GM23338 (cell line): ENCODE results near the gene C19orf81. TPM values are rescaled to one million over a fixed set of nuclear protein-coding genes. Genes with fewer than 3 reads are reported as not detected.

Experiments used
- ATAC-seq: fragments of 200-7000 bp; cut with Tn5 transposase; 3 replicates; pipeline ENCODE4 v1.9.1; 2020
- DNase-seq: peaks from one replicate; pipeline ENCODE4 v3.0.0-alpha.2; 2015; ENCODE audit warnings: low spot score
- H2AFZ ChIP-seq: fragments of 200-600 bp; sonication (generic); 2 replicates; pipeline ENCODE4 v1.8.0; 2016; ENCODE audit warnings: antibody characterized with exemption, mild to moderate bottlenecking, moderate library complexity
- H3F3A ChIP-seq: fragments of 200-600 bp; sonication (generic); replicated peaks from 2 replicates; pipeline ENCODE4 v1.8.0; 2017; ENCODE audit warnings: antibody characterized with exemption, mixed run types, low read depth
- H3K27ac ChIP-seq: fragments of 200-600 bp; sonication (generic); 2 replicates; pipeline ENCODE4 v1.6.1; 2016; ENCODE audit warnings: low read depth
- H3K27me3 ChIP-seq: fragments of 200-600 bp; sonication (generic); 2 replicates; pipeline ENCODE4 v1.8.0; 2016; ENCODE audit warnings: mild to moderate bottlenecking, mixed run types, moderate library complexity; ENCODE audit not compliant: insufficient read depth
- H3K36me3 ChIP-seq: fragments of 200-600 bp; sonication (generic); 2 replicates; pipeline ENCODE4 v1.8.0; 2016; ENCODE audit warnings: mild to moderate bottlenecking; ENCODE audit not compliant: insufficient read depth
- H3K4me1 ChIP-seq: fragments of 200-600 bp; sonication (generic); 2 replicates; pipeline ENCODE4 v1.8.0; 2016; ENCODE audit warnings: mild to moderate bottlenecking, moderate library complexity; ENCODE audit not compliant: insufficient read depth
- H3K4me2 ChIP-seq: fragments of 200-600 bp; sonication (generic); 2 replicates; pipeline ENCODE4 v1.7.1; 2017; ENCODE audit warnings: mixed run types
- H3K4me3 ChIP-seq: fragments of 200-600 bp; sonication (generic); 2 replicates; pipeline ENCODE4 v1.6.1; 2016; ENCODE audit warnings: mixed run types
- H3K79me2 ChIP-seq: fragments of 200-600 bp; sonication (generic); replicated peaks from 2 replicates; pipeline ENCODE4 v1.8.0; 2017; ENCODE audit warnings: mild to moderate bottlenecking; ENCODE audit not compliant: insufficient read depth
- H3K9me2 ChIP-seq: fragments of 200-600 bp; sonication (generic); 2 replicates; pipeline ENCODE4 v1.8.0; 2017; ENCODE audit not compliant: insufficient read depth
- H4K20me1 ChIP-seq: fragments of 200-600 bp; sonication (generic); replicated peaks from 2 replicates; pipeline ENCODE4 v1.8.0; 2017; ENCODE audit warnings: mild to moderate bottlenecking; ENCODE audit not compliant: insufficient read depth
- H3K27ac Mint-ChIP-seq: 2 replicates; pipeline ENCODE4 v1.8.0; 2020; ENCODE audit warnings: inconsistent platforms, mild to moderate bottlenecking, moderate library complexity, mixed read lengths
- H3K27me3 Mint-ChIP-seq: 3 replicates; pipeline ENCODE4 v1.8.0; 2022; ENCODE audit warnings: low read depth, mild to moderate bottlenecking, moderate library complexity, mixed read lengths, inconsistent platforms; ENCODE audit not compliant: insufficient read depth, poor library complexity
- H3K36me3 Mint-ChIP-seq: 3 replicates; pipeline ENCODE4 v1.8.0; 2021; ENCODE audit warnings: low read depth, mild to moderate bottlenecking, inconsistent platforms, moderate library complexity, mixed read lengths
- H3K4me1 Mint-ChIP-seq: 3 replicates; pipeline ENCODE4 v1.8.0; 2020; ENCODE audit warnings: mild to moderate bottlenecking, inconsistent platforms, mixed read lengths
- H3K4me3 Mint-ChIP-seq: 3 replicates; pipeline ENCODE4 v1.8.0; 2021; ENCODE audit warnings: moderate library complexity, mild to moderate bottlenecking, inconsistent platforms, mixed read lengths
- H3K9me3 Mint-ChIP-seq: 3 replicates; pipeline ENCODE4 v1.8.0; 2020; ENCODE audit warnings: moderate library complexity, mild to moderate bottlenecking, inconsistent platforms, mixed read lengths
- CREB1 ChIP-seq: fragments of 250-450 bp; sonication (Bioruptor Pico); IDR thresholded peaks from 2 replicates; pipeline ENCODE4 v1.5.0; 2020; ENCODE audit warnings: low read depth, mild to moderate bottlenecking, moderate library complexity
- EZH2 ChIP-seq: fragments of 200-600 bp; sonication (generic); IDR thresholded peaks from one replicate; pipeline ENCODE4 v1.8.0; 2017; ENCODE audit warnings: antibody characterized with exemption, mild to moderate bottlenecking, low read depth; ENCODE audit not compliant: unreplicated experiment
- EZH2phosphoT487 ChIP-seq: fragments of 200-600 bp; sonication (generic); IDR thresholded peaks from one replicate; pipeline ENCODE4 v1.8.1; 2018; ENCODE audit warnings: antibody characterized with exemption; ENCODE audit not compliant: unreplicated experiment
- JUNB ChIP-seq: IDR thresholded peaks from one replicate; pipeline ENCODE4 v1.6.1; 2016; ENCODE audit warnings: antibody characterized with exemption; ENCODE audit not compliant: unreplicated experiment
- NANOG ChIP-seq: IDR thresholded peaks from 2 replicates; pipeline ENCODE4 v1.6.1; 2016; ENCODE audit warnings: antibody characterized with exemption, borderline replicate concordance
- POLR2AphosphoS5 ChIP-seq: IDR thresholded peaks from 2 replicates; pipeline ENCODE4 v1.6.1; 2016; ENCODE audit warnings: antibody characterized with exemption, low read depth
- STAT1 ChIP-seq: IDR thresholded peaks from one replicate; pipeline ENCODE4 v1.6.1; 2016; ENCODE audit warnings: antibody characterized with exemption; ENCODE audit not compliant: unreplicated experiment
- ZNF331 ChIP-seq: fragments of 250-450 bp; sonication (Bioruptor Pico); IDR thresholded peaks from 2 replicates; pipeline ENCODE4 v1.5.0; 2020; ENCODE audit warnings: low read depth, mild to moderate bottlenecking, moderate library complexity
- ZNF462 ChIP-seq: fragments of 250-450 bp; sonication (Bioruptor Pico); IDR thresholded peaks from 2 replicates; pipeline ENCODE4 v1.5.0; 2020; ENCODE audit warnings: mild to moderate bottlenecking, moderate library complexity
- polyA plus RNA-seq: library from polyadenylated mRNA; unstranded; fragments of >200 nt; fragmentation: Nextera tagmentation; extraction: Ambion mirVana; gene quantifications from 2 replicates; pipeline ENCODE4 v1.2.1, GENCODE V29; 2016
- total RNA-seq: library from RNA; depleted of rRNA; stranded (reverse); fragments of >200 nt; shearing (Covaris generic); gene quantifications from 2 replicates; pipeline ENCODE4 v1.2.3, GENCODE V29; 2014
- TF ChIP-seq, protein P1 (sequence below): IDR thresholded peaks from 2 replicates; pipeline ENCODE4 v1.6.1; 2016; ENCODE audit warnings: antibody characterized with exemption
- TF ChIP-seq, protein P2 (sequence below), 2 experiments: fragments of 200-600 bp in 1 of 2; sonication (generic) in 1 of 2; conservative IDR thresholded peaks; 2 replicates each; pipeline versions ENCODE4 v1.5.1 to v1.6.1; 2016 to 2017; ENCODE audit warnings: antibody characterized with exemption in 2 of 2, low read depth in 2 of 2, mild to moderate bottlenecking in 2 of 2, moderate library complexity in 1 of 2

The C19orf81 gene
- total and polyA plus RNA-seq, 2 experiments from 2014 or later = 23.2 to 54.3 TPM

GRCh38 chr19:50626011-50626410 is 23.2 kb upstream of the C19orf81 start:
- H3K79me2 ChIP-seq = no peaks in the 10 kb centered on the region
- Mint-ChIP-seq H3K9me3 (peaks cover 85% of the 10 kb centered on the region), H3K4me3 (no peak overlapping the region), H3K36me3 (peaks cover 40% of the 10 kb centered on the region), H3K27ac (no peak overlapping the region), H3K4me1 (no peaks in the 10 kb centered on the region), H3K27me3 (peaks cover 15% of the 10 kb centered on the region)
- H3K27me3 ChIP-seq = no peaks in the 10 kb centered on the region
- H3K36me3 ChIP-seq = no peaks in the 10 kb centered on the region
- H3K4me1 ChIP-seq = no peaks in the 10 kb centered on the region
- H2AFZ ChIP-seq = no peak overlapping the region
- no peaks in the 10 kb centered on the region for H4K20me1 ChIP-seq
- H3K4me3 ChIP-seq = no peak overlapping the region
- no peak for ATAC-seq
- TF ChIP-seq NANOG (no peak), POLR2AphosphoS5 (no peak), EZH2 (no peak), STAT1 (no peak), ZNF462 (CRISPR knock-in tag) (no peak)
- TF ChIP-seq, protein P1, sequence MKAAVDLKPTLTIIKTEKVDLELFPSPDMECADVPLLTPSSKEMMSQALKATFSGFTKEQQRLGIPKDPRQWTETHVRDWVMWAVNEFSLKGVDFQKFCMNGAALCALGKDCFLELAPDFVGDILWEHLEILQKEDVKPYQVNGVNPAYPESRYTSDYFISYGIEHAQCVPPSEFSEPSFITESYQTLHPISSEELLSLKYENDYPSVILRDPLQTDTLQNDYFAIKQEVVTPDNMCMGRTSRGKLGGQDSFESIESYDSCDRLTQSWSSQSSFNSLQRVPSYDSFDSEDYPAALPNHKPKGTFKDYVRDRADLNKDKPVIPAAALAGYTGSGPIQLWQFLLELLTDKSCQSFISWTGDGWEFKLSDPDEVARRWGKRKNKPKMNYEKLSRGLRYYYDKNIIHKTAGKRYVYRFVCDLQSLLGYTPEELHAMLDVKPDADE = no peak
- no peak overlapping the region for H3K4me2 ChIP-seq
- H3K9me2 ChIP-seq = no peaks in the 10 kb centered on the region
- no peaks in the 10 kb centered on the region for H3F3A ChIP-seq
- DNase-seq = no peak
- H3K27ac ChIP-seq = no peak overlapping the region

GRCh38 chr19:50626795-50627194 is 22.4 kb upstream of the C19orf81 start:
- H3K9me3 Mint-ChIP-seq = peaks cover 86% of the 10 kb centered on the region
- H3K4me2 ChIP-seq = no peak overlapping the region
- no peaks in the 10 kb centered on the region for H3K9me2 ChIP-seq
- H3F3A ChIP-seq = no peaks in the 10 kb centered on the region
- H3K36me3 Mint-ChIP-seq = peaks cover 40% of the 10 kb centered on the region
- H4K20me1 ChIP-seq = no peaks in the 10 kb centered on the region
- no peaks in the 10 kb centered on the region for H3K4me1 Mint-ChIP-seq
- no peaks in the 10 kb centered on the region for H3K27me3 ChIP-seq
- H3K27ac Mint-ChIP-seq = no peak overlapping the region
- no peak overlapping the region for H3K4me3 Mint-ChIP-seq
- H2AFZ ChIP-seq = no peak overlapping the region
- no peak overlapping the region for H3K4me3 ChIP-seq
- peaks cover 19% of the 10 kb centered on the region for H3K27me3 Mint-ChIP-seq
- no peaks in the 10 kb centered on the region for H3K36me3 ChIP-seq
- H3K79me2 ChIP-seq = no peaks in the 10 kb centered on the region
- no peaks in the 10 kb centered on the region for H3K4me1 ChIP-seq
- DNase-seq = no peak
- no peak for ATAC-seq
- no peak overlapping the region for H3K27ac ChIP-seq
- TF ChIP-seq EZH2 (no peak), NANOG (no peak), CREB1 (no peak), ZNF331 (no peak), STAT1 (no peak), JUNB (no peak), EZH2phosphoT487 (no peak)
- TF ChIP-seq, protein P1 = no peak
- TF ChIP-seq, protein P2, sequence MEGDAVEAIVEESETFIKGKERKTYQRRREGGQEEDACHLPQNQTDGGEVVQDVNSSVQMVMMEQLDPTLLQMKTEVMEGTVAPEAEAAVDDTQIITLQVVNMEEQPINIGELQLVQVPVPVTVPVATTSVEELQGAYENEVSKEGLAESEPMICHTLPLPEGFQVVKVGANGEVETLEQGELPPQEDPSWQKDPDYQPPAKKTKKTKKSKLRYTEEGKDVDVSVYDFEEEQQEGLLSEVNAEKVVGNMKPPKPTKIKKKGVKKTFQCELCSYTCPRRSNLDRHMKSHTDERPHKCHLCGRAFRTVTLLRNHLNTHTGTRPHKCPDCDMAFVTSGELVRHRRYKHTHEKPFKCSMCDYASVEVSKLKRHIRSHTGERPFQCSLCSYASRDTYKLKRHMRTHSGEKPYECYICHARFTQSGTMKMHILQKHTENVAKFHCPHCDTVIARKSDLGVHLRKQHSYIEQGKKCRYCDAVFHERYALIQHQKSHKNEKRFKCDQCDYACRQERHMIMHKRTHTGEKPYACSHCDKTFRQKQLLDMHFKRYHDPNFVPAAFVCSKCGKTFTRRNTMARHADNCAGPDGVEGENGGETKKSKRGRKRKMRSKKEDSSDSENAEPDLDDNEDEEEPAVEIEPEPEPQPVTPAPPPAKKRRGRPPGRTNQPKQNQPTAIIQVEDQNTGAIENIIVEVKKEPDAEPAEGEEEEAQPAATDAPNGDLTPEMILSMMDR (conservative IDR thresholded peaks at IDR 0.05; ENCODE audit: low read depth in 2 of 2) = no peak
